Colonic mucosa (tissue), 4 donors: ENCODE data around the gene NKD2. TPM values are rescaled to one million over a fixed set of nuclear protein-coding genes. Genes with fewer than 3 reads are reported as not detected.
"Not testable (repeated sequence)": the region's sequence is repeated elsewhere in the genome, so short reads cannot be mapped to it uniquely, and the experiment has no call there.

Experiments used
- DNase-seq: peaks from one replicate; pipeline ENCODE4 v3.0.0-alpha.2; 2020
- H3K27ac ChIP-seq: fragments of 200-600 bp; one replicate; pipeline ENCODE4 v1.8.0; 2021
- H3K27me3 ChIP-seq: fragments of 200-600 bp; one replicate; pipeline ENCODE4 v1.8.0; 2021
- H3K36me3 ChIP-seq: fragments of 200-600 bp; one replicate; pipeline ENCODE4 v1.8.0; 2021
- H3K4me1 ChIP-seq: fragments of 200-600 bp; one replicate; pipeline ENCODE4 v1.8.0; 2021; ENCODE audit warnings: mild to moderate bottlenecking
- H3K4me3 ChIP-seq: fragments of 200-600 bp; one replicate; pipeline ENCODE4 v1.8.0; 2021
- H3K9ac ChIP-seq, 2 donors: one replicate each; pipeline ENCODE4 v1.7.0; 2013; ENCODE audit warnings: control low read depth in 2 of 2, low read depth in 2 of 2, low read length in 2 of 2
- H3K9me3 ChIP-seq: fragments of 200-600 bp; one replicate; pipeline ENCODE4 v1.8.0; 2021
- CTCF ChIP-seq: fragments of 200-600 bp; IDR thresholded peaks from one replicate; pipeline ENCODE4 v1.8.0; 2022; ENCODE audit warnings: antibody characterized with exemption, mild to moderate bottlenecking
- intact Hi-C: fragments of 100-400 bp; cut with DNase I; formaldehyde crosslinking; loops from one replicate; pipeline ENCODE4 v1.14.1; 2022
- total RNA-seq, 2 donors: library from RNA; stranded (reverse); fragmentation: NEBNext Ultra II Directional in 1 of 2; extraction: Animal tissue kit (Norgen Biotek cat#: 25700) in 1 of 2; gene quantifications; one replicate each; pipeline ENCODE4 v1.2.1, GENCODE V29; 2021
- donor health status: healthy.
- donor health status: DM: no; HTN: no; CAD: no.
- donor health status: DM: no; HTN: no; CAD: no.

Gene NKD2
- total RNA-seq, 2 donors from 2014 or later = 0.94 to 1.9 TPM

GRCh38 chr5:1017691-1018455 is 9.3 kb downstream of the NKD2 start:
- no peak for DNase-seq
- H3K36me3 ChIP-seq = no peaks in the 10 kb centered on the region
- H3K4me1 ChIP-seq = no peaks in the 10 kb centered on the region
- no peak overlapping the region for H3K9ac ChIP-seq
- TF ChIP-seq CTCF = no peak
- H3K27ac ChIP-seq = no peak overlapping the region
- intact Hi-C loops = no loop called here
- H3K4me3 ChIP-seq = no peak overlapping the region
- no peaks in the 10 kb centered on the region for H3K27me3 ChIP-seq
- no peaks in the 10 kb centered on the region for H3K9me3 ChIP-seq

- intact Hi-C loops = no loop called here
- Histone ChIP-seq H3K4me3 (no peak overlapping the region), H3K36me3 (no peaks in the 10 kb centered on the region), H3K9me3 (no peaks in the 10 kb centered on the region), H3K4me1 (no peaks in the 10 kb centered on the region), H3K27ac (no peak overlapping the region), H3K27me3 (no peaks in the 10 kb centered on the region), H3K9ac (no peak overlapping the region)
- TF ChIP-seq CTCF = no peak
- no peak for DNase-seq
These were observed 10.0 kb downstream of the NKD2 start for GRCh38 chr5:1018596-1018995.

- H3K4me1 ChIP-seq = no peaks in the 10 kb centered on the region
- no peak for DNase-seq
- no peaks in the 10 kb centered on the region for H3K36me3 ChIP-seq
- H3K9me3 ChIP-seq = no peaks in the 10 kb centered on the region
- no peak overlapping the region for H3K9ac ChIP-seq
- TF ChIP-seq CTCF = no peak
- intact Hi-C loops = no loop called here
- no peaks in the 10 kb centered on the region for H3K27me3 ChIP-seq
- H3K27ac ChIP-seq = no peak overlapping the region
- no peak overlapping the region for H3K4me3 ChIP-seq
These were observed 10.7 kb downstream of the NKD2 start for GRCh38 chr5:1019001-1019905.

- Histone ChIP-seq H3K4me1 (no peaks in the 10 kb centered on the region), H3K9me3 (no peaks in the 10 kb centered on the region), H3K27ac (no peak overlapping the region), H3K27me3 (no peaks in the 10 kb centered on the region), H3K36me3 (no peaks in the 10 kb centered on the region), H3K4me3 (no peak overlapping the region), H3K9ac (no peak overlapping the region)
- no peak for TF ChIP-seq CTCF
- DNase-seq = no peak
- intact Hi-C loops = no loop called here
These were observed 11.9 kb downstream of the NKD2 start for GRCh38 chr5:1020452-1020961.

GRCh38 chr5:1021136-1021968 is 12.8 kb downstream of the NKD2 start:
- H3K9me3 ChIP-seq = no peaks in the 10 kb centered on the region
- DNase-seq = no peak
- TF ChIP-seq CTCF = no peak
- H3K27me3 ChIP-seq = no peaks in the 10 kb centered on the region
- H3K27ac ChIP-seq = no peak overlapping the region
- no peak overlapping the region for H3K4me3 ChIP-seq
- no peaks in the 10 kb centered on the region for H3K4me1 ChIP-seq
- H3K9ac ChIP-seq = no peak overlapping the region
- H3K36me3 ChIP-seq = no peaks in the 10 kb centered on the region
- intact Hi-C loops = no loop called here

- intact Hi-C loops, H3K4me1 ChIP-seq, H3K9me3 ChIP-seq, H3K27me3 ChIP-seq, H3K36me3 ChIP-seq, H3K4me3 ChIP-seq, H3K27ac ChIP-seq, H3K9ac ChIP-seq, DNase-seq: not testable (repeated sequence)
These were observed 13.4 kb downstream of the NKD2 start for GRCh38 chr5:1021969-1022336.
